ENCODE data around the gene AGXT2.

AGXT2 gene

GRCh38 chr5:35031276-35031675, 16.5 kb downstream of the AGXT2 start:
- no peaks in the 10 kb centered on the region for H3K79me2 ChIP-seq (ENCODE audit: low read length)
- H4K20me1 ChIP-seq (ENCODE audit: insufficient read depth, low read length), result no peaks in the 10 kb centered on the region
- H3K4me1 ChIP-seq (ENCODE audit: low read length), result no peaks in the 10 kb centered on the region
- no peaks in the 10 kb centered on the region for H3K27me3 ChIP-seq (replicated peaks; ENCODE audit: insufficient read depth, low read length)
- no peak overlapping the region for H3K4me3 ChIP-seq (ENCODE audit: low read length)
- H2AFZ ChIP-seq (ENCODE audit: low read length), result no peak overlapping the region
- no peaks in the 10 kb centered on the region for H3K9me2 ChIP-seq (replicated peaks; ENCODE audit: insufficient read depth, low read length)
- no peaks in the 10 kb centered on the region for H3K9me3 ChIP-seq (replicated peaks; ENCODE audit: insufficient read depth, low read length)
- H3K4me2 ChIP-seq (ENCODE audit: low read depth, low read length), result no peak overlapping the region
- TF ChIP-seq EZH2 (optimal IDR thresholded peaks at IDR 0.05; ENCODE audit: low read depth, low read length) (no peak), EZH2phosphoT487 (IDR thresholded peaks at IDR 0.05; ENCODE audit: low read length) (no peak), CTCF (IDR thresholded peaks at IDR 0.05; ENCODE audit: low read length) (no peak)
- no peak overlapping the region for H3K27ac ChIP-seq (ENCODE audit: low read length)
- H3F3A ChIP-seq (ENCODE audit: insufficient read depth, low read length), result no peaks in the 10 kb centered on the region
- H3K36me3 ChIP-seq (replicated peaks; ENCODE audit: insufficient read depth, low read length), result no peaks in the 10 kb centered on the region
- no peak for DNase-seq
- H3K9ac ChIP-seq (ENCODE audit: low read length), result no peak overlapping the region

DNA sequence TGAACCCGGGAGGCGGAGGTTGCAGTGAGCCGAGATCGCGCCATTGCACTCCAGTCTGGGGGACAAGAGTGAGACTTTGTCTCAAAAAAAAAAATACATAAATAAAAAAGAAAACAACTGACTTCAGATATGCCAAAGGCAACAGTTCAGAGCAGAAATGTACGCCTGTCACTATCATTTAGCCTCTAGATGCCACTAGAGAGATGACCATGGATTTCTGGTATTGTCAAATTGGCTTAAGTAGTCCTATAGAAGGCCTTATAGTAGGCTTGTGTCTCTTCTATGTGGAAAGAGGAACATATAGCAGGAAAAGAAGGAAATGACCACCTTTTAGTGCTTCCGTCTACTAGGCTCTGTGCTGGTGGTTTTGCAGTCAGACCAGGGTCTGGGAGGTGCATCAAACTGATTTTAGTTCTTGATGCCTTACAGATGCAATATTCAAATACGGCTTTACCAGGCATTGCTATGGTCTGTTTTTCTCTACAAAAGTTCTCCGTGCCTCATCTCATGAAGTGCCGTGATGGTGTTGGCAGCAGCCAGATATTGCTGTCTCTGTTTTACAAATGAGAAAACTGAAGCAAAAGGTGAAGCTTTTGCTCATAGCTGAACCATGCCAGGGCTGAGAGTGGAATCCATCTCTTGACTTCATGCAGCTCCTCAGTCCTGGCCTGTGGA, 17.2 kb downstream of the AGXT2 start:
- Histone ChIP-seq H3K4me2 (ENCODE audit: low read depth, low read length) (no peak overlapping the region), H3K4me3 (ENCODE audit: low read length) (no peak overlapping the region), H3K9ac (ENCODE audit: low read length) (no peak overlapping the region), H2AFZ (ENCODE audit: low read length) (no peak overlapping the region), H3K79me2 (ENCODE audit: low read length) (no peaks in the 10 kb centered on the region), H3K9me2 (replicated peaks; ENCODE audit: insufficient read depth, low read length) (no peaks in the 10 kb centered on the region), H3F3A (ENCODE audit: insufficient read depth, low read length) (no peaks in the 10 kb centered on the region), H3K27ac (ENCODE audit: low read length) (no peak overlapping the region), H3K9me3 (replicated peaks; ENCODE audit: insufficient read depth, low read length) (no peaks in the 10 kb centered on the region), H3K36me3 (replicated peaks; ENCODE audit: insufficient read depth, low read length) (no peaks in the 10 kb centered on the region), H3K4me1 (ENCODE audit: low read length) (no peaks in the 10 kb centered on the region), H3K27me3 (replicated peaks; ENCODE audit: insufficient read depth, low read length) (no peaks in the 10 kb centered on the region), H4K20me1 (ENCODE audit: insufficient read depth, low read length) (no peaks in the 10 kb centered on the region)
- TF ChIP-seq CTCF (IDR thresholded peaks at IDR 0.05; ENCODE audit: low read length) (no peak), EZH2 (optimal IDR thresholded peaks at IDR 0.05; ENCODE audit: low read depth, low read length) (no peak), EZH2phosphoT487 (IDR thresholded peaks at IDR 0.05; ENCODE audit: low read length) (no peak)
- no peak for DNase-seq

DNA sequence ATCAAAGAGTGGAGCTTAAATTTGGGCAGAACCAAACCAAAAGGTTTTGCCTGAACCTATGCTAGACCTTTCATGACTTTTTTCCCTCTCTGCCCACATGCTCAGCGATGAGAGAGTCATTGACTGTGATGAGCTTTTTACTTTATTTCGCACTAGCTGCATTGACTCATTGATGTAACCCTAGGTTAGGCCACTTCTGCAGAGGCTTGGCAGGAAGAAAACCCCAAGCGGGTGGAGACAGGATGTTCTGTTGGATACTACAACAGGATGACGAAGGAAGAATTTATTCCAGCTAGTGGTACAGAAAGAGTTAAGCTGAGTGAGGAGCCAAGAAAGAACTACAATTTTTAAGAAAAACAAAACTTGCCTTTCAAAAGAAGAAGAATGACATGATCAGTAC, 18.4 kb downstream of the AGXT2 start:
- TF ChIP-seq CTCF (IDR thresholded peaks at IDR 0.05; ENCODE audit: low read length), result no peak
- no peak for TF ChIP-seq EZH2 (optimal IDR thresholded peaks at IDR 0.05; ENCODE audit: low read depth, low read length)
- TF ChIP-seq EZH2phosphoT487 (IDR thresholded peaks at IDR 0.05; ENCODE audit: low read length), result no peak
- H3K79me2 ChIP-seq (ENCODE audit: low read length), result no peaks in the 10 kb centered on the region
- H3K9me2 ChIP-seq (replicated peaks; ENCODE audit: insufficient read depth, low read length), result no peaks in the 10 kb centered on the region
- H3F3A ChIP-seq (ENCODE audit: insufficient read depth, low read length), result no peaks in the 10 kb centered on the region
- no peak for DNase-seq
- no peak overlapping the region for H3K4me2 ChIP-seq (ENCODE audit: low read depth, low read length)
- no peaks in the 10 kb centered on the region for H3K27me3 ChIP-seq (replicated peaks; ENCODE audit: insufficient read depth, low read length)
- no peaks in the 10 kb centered on the region for H3K4me1 ChIP-seq (ENCODE audit: low read length)
- H3K27ac ChIP-seq (ENCODE audit: low read length), result no peak overlapping the region
- no peaks in the 10 kb centered on the region for H3K36me3 ChIP-seq (replicated peaks; ENCODE audit: insufficient read depth, low read length)
- H4K20me1 ChIP-seq (ENCODE audit: insufficient read depth, low read length), result no peaks in the 10 kb centered on the region
- no peak overlapping the region for H3K9ac ChIP-seq (ENCODE audit: low read length)
- H2AFZ ChIP-seq (ENCODE audit: low read length), result no peak overlapping the region
- no peaks in the 10 kb centered on the region for H3K9me3 ChIP-seq (replicated peaks; ENCODE audit: insufficient read depth, low read length)
- H3K4me3 ChIP-seq (ENCODE audit: low read length), result no peak overlapping the region

Data from MM.1S (cell line).